AG09319 (cell line): ENCODE data around the gene LSAMP.

ENCODE experiments used
- DNase-seq: peaks from one replicate; pipeline ENCODE4 v3.0.0-alpha.2; 2010; ENCODE audit warnings: low read depth; ENCODE audit errors: extremely low read depth
- CTCF ChIP-seq: IDR thresholded peaks from 2 replicates; pipeline ENCODE4 v1.5.1; 2011; ENCODE audit warnings: low read depth, mild to moderate bottlenecking, inconsistent platforms, low read length, moderate library complexity

Gene LSAMP

GRCh38 chr3:116470605-116471197 is 25.4 kb upstream of the LSAMP start:
- DNase-seq: no peak
- no peak for TF ChIP-seq CTCF

- no peak for DNase-seq
These were observed 24.3 kb upstream of the LSAMP start for GRCh38 chr3:116469546-116469945.

GRCh38 chr3:116464276-116464798 is 19.1 kb upstream of the LSAMP start:
- no peak for DNase-seq
- no peak for TF ChIP-seq CTCF

More at GRCh38 chr3:116469546-116469945, 24.3 kb upstream of the LSAMP start:
- TF ChIP-seq CTCF: no peak

GRCh38 chr3:116453666-116454346 is 8.5 kb upstream of the LSAMP start:
- DNase-seq: no peak
- TF ChIP-seq CTCF: peak; percentile 16; the same call in 1 of the 2 replicates

GRCh38 chr3:116449546-116450350 is 4.5 kb upstream of the LSAMP start:
- TF ChIP-seq CTCF: no peak

GRCh38 chr3:116445990-116446389 is 703 bp upstream of the LSAMP start:
- no peak for TF ChIP-seq CTCF
- DNase-seq: no peak

More at GRCh38 chr3:116449546-116450350, 4.5 kb upstream of the LSAMP start:
- DNase-seq: no peak
